Measurements from ENCODE around the gene SSTR4.

The SSTR4 gene

GRCh38 chr20:23083553-23084220 lies 48.6 kb downstream of the SSTR4 start:
- H3K9ac ChIP-seq (ENCODE audit: low read length), result no peak overlapping the region
- H3K4me2 ChIP-seq (ENCODE audit: low read depth, low read length, poor library complexity, severe bottlenecking), result no peak overlapping the region
- no peak overlapping the region for H3K4me3 ChIP-seq (ENCODE audit: insufficient read depth, low read length, poor library complexity, severe bottlenecking)

GRCh38 chr20:23084282-23084844 lies 49.3 kb downstream of the SSTR4 start:
- Histone ChIP-seq H3K4me3 (ENCODE audit: insufficient read depth, low read length, poor library complexity, severe bottlenecking) (no peak overlapping the region), H4K20me1 (ENCODE audit: low read depth, low read length) (no peaks in the 10 kb centered on the region), H3K79me2 (ENCODE audit: insufficient read depth, low read length) (no peaks in the 10 kb centered on the region), H3K27me3 (ENCODE audit: low read length) (no peaks in the 10 kb centered on the region), H3K9me2 (replicated peaks; ENCODE audit: insufficient read depth, low read length) (no peaks in the 10 kb centered on the region), H3K9me3 (ENCODE audit: insufficient read depth, low read length) (no peaks in the 10 kb centered on the region), H3K9ac (ENCODE audit: low read length) (no peak overlapping the region), H3K27ac (ENCODE audit: low read depth, low read length) (no peak overlapping the region), H2AFZ (ENCODE audit: low read depth, low read length, severe bottlenecking) (no peak overlapping the region), H3K36me3 (ENCODE audit: low read length) (no peaks in the 10 kb centered on the region), H3K4me2 (ENCODE audit: low read depth, low read length, poor library complexity, severe bottlenecking) (no peak overlapping the region), H3F3A (ENCODE audit: insufficient read depth) (no peaks in the 10 kb centered on the region)
- TF ChIP-seq CTCF (IDR thresholded peaks at IDR 0.05; ENCODE audit: insufficient read depth, low read length, poor library complexity, severe bottlenecking) (no peak), EZH2phosphoT487 (conservative IDR thresholded peaks at IDR 0.05; ENCODE audit: low read length) (no peak)

More at GRCh38 chr20:23083553-23084220, 48.6 kb downstream of the SSTR4 start:
- Histone ChIP-seq H3F3A (ENCODE audit: insufficient read depth) (no peaks in the 10 kb centered on the region), H3K27me3 (ENCODE audit: low read length) (no peaks in the 10 kb centered on the region), H3K9me2 (replicated peaks; ENCODE audit: insufficient read depth, low read length) (no peaks in the 10 kb centered on the region), H3K27ac (ENCODE audit: low read depth, low read length) (no peak overlapping the region), H3K36me3 (ENCODE audit: low read length) (no peaks in the 10 kb centered on the region), H3K9me3 (ENCODE audit: insufficient read depth, low read length) (no peaks in the 10 kb centered on the region), H2AFZ (ENCODE audit: low read depth, low read length, severe bottlenecking) (no peak overlapping the region), H4K20me1 (ENCODE audit: low read depth, low read length) (no peaks in the 10 kb centered on the region), H3K79me2 (ENCODE audit: insufficient read depth, low read length) (no peaks in the 10 kb centered on the region)
- TF ChIP-seq CTCF (IDR thresholded peaks at IDR 0.05; ENCODE audit: insufficient read depth, low read length, poor library complexity, severe bottlenecking) (no peak), EZH2phosphoT487 (conservative IDR thresholded peaks at IDR 0.05; ENCODE audit: low read length) (no peak)

- no peak overlapping the region for H3K4me3 ChIP-seq (ENCODE audit: insufficient read depth, low read length, poor library complexity, severe bottlenecking)
- H3K9me3 ChIP-seq (ENCODE audit: insufficient read depth, low read length), result no peaks in the 10 kb centered on the region
- no peaks in the 10 kb centered on the region for H3F3A ChIP-seq (ENCODE audit: insufficient read depth)
- H3K79me2 ChIP-seq (ENCODE audit: insufficient read depth, low read length), result no peaks in the 10 kb centered on the region
- no peak overlapping the region for H3K27ac ChIP-seq (ENCODE audit: low read depth, low read length)
- no peak overlapping the region for H2AFZ ChIP-seq (ENCODE audit: low read depth, low read length, severe bottlenecking)
- no peak for TF ChIP-seq EZH2phosphoT487 (conservative IDR thresholded peaks at IDR 0.05; ENCODE audit: low read length)
- no peak for TF ChIP-seq CTCF (IDR thresholded peaks at IDR 0.05; ENCODE audit: insufficient read depth, low read length, poor library complexity, severe bottlenecking)
- H3K36me3 ChIP-seq (ENCODE audit: low read length), result no peaks in the 10 kb centered on the region
- H3K9ac ChIP-seq (ENCODE audit: low read length), result no peak overlapping the region
- H3K4me2 ChIP-seq (ENCODE audit: low read depth, low read length, poor library complexity, severe bottlenecking), result no peak overlapping the region
- no peaks in the 10 kb centered on the region for H3K9me2 ChIP-seq (replicated peaks; ENCODE audit: insufficient read depth, low read length)
- no peaks in the 10 kb centered on the region for H3K27me3 ChIP-seq (ENCODE audit: low read length)
- H4K20me1 ChIP-seq (ENCODE audit: low read depth, low read length), result no peaks in the 10 kb centered on the region
These were observed 49.8 kb downstream of the SSTR4 start for GRCh38 chr20:23084845-23085365.

Data from SU-DHL-6 (cell line).